Trophoblast cell (in vitro differentiated cells and primary cell): Measurements from ENCODE around the gene PHKB. TPM values are rescaled to one million over a fixed set of nuclear protein-coding genes. Genes with fewer than 3 reads are reported as not detected.

Experiments
- DNase-seq, 2 donors: peaks; one replicate each; pipeline ENCODE4 v3.0.0-alpha.2; 2016
- H2AFZ ChIP-seq: 2 replicates; pipeline ENCODE4 v1.6.1; 2013; ENCODE audit warnings: low read length, moderate library complexity, mild to moderate bottlenecking; ENCODE audit not compliant: insufficient read depth, poor library complexity
- H2AK5ac ChIP-seq: 2 replicates; pipeline ENCODE4 v1.6.1; 2013; ENCODE audit warnings: mild to moderate bottlenecking, low read length
- H2BK120ac ChIP-seq: 2 replicates; pipeline ENCODE4 v1.6.1; 2013; ENCODE audit warnings: low read length, mild to moderate bottlenecking, moderate library complexity; ENCODE audit not compliant: insufficient read depth, poor library complexity
- H2BK12ac ChIP-seq: 2 replicates; pipeline ENCODE4 v1.6.1; 2013; ENCODE audit warnings: mild to moderate bottlenecking, low read length, moderate library complexity
- H2BK5ac ChIP-seq: 2 replicates; pipeline ENCODE4 v1.6.1; 2013; ENCODE audit warnings: low read length, low read depth, moderate library complexity, mild to moderate bottlenecking; ENCODE audit not compliant: poor library complexity
- H3K14ac ChIP-seq: 2 replicates; pipeline ENCODE4 v1.6.1; 2013; ENCODE audit warnings: mild to moderate bottlenecking, low read length
- H3K18ac ChIP-seq: 2 replicates; pipeline ENCODE4 v1.6.1; 2013; ENCODE audit warnings: mild to moderate bottlenecking, low read length
- H3K23ac ChIP-seq: 2 replicates; pipeline ENCODE4 v1.6.1; 2013; ENCODE audit warnings: low read length
- H3K27ac ChIP-seq: 2 replicates; pipeline ENCODE4 v1.5.1; 2013; ENCODE audit warnings: low read depth, mild to moderate bottlenecking, inconsistent platforms, low read length, moderate library complexity
- H3K27me3 ChIP-seq: 2 replicates; pipeline ENCODE4 v1.6.1; 2013; ENCODE audit warnings: inconsistent platforms, mild to moderate bottlenecking, low read length, moderate library complexity; ENCODE audit not compliant: insufficient read depth
- H3K36me3 ChIP-seq, 2 experiments: 1 replicate in 1 of 2; 2 replicates in 1 of 2; pipeline ENCODE4 v1.6.1; 2013; ENCODE audit warnings: low read length in 2 of 2, mild to moderate bottlenecking in 2 of 2, moderate library complexity in 1 of 2; ENCODE audit not compliant: insufficient read depth in 2 of 2, control insufficient read depth in 1 of 2
- H3K4ac ChIP-seq: 2 replicates; pipeline ENCODE4 v1.6.1; 2013; ENCODE audit warnings: low read depth, mild to moderate bottlenecking, low read length, moderate library complexity
- H3K4me1 ChIP-seq, 2 experiments: 1 replicate in 1 of 2; 2 replicates in 1 of 2; pipeline ENCODE4 v1.6.1; 2013; ENCODE audit warnings: low read length in 2 of 2, mild to moderate bottlenecking in 2 of 2, moderate library complexity in 1 of 2; ENCODE audit not compliant: insufficient read depth in 2 of 2, control insufficient read depth in 1 of 2
- H3K4me2 ChIP-seq: 2 replicates; pipeline ENCODE4 v1.6.1; 2013; ENCODE audit warnings: inconsistent platforms, mild to moderate bottlenecking, low read length, moderate library complexity
- H3K4me3 ChIP-seq: 2 replicates; pipeline ENCODE4 v1.5.1; 2013; ENCODE audit warnings: mild to moderate bottlenecking, low read depth, low read length, inconsistent platforms
- H3K79me1 ChIP-seq: one replicate; pipeline ENCODE4 v1.6.1; 2013; ENCODE audit warnings: low read length
- H3K79me2 ChIP-seq: 2 replicates; pipeline ENCODE4 v1.6.1; 2013; ENCODE audit warnings: low read length, mild to moderate bottlenecking; ENCODE audit not compliant: control insufficient read depth, insufficient read depth, poor library complexity
- H3K9ac ChIP-seq: 2 replicates; pipeline ENCODE4 v1.6.1; 2013; ENCODE audit warnings: mild to moderate bottlenecking, low read length
- H3K9me3 ChIP-seq: 2 replicates; pipeline ENCODE4 v1.6.1; 2013; ENCODE audit warnings: low read depth, mild to moderate bottlenecking, control low read depth, inconsistent platforms, low read length; ENCODE audit not compliant: insufficient read depth
- H4K12ac ChIP-seq: 2 replicates; pipeline ENCODE4 v1.6.1; 2013; ENCODE audit warnings: low read depth, mild to moderate bottlenecking, low read length, moderate library complexity
- H4K8ac ChIP-seq: 2 replicates; pipeline ENCODE4 v1.6.1; 2013; ENCODE audit warnings: low read depth, mild to moderate bottlenecking, low read length, moderate library complexity
- H4K91ac ChIP-seq: one replicate; pipeline ENCODE4 v1.6.1; 2013; ENCODE audit warnings: low read depth, mild to moderate bottlenecking, low read length, moderate library complexity
- WGBS: extraction: QIAGEN DNeasy Blood & Tissue Kit; methylation state at CpG from one replicate; pipeline ENCODE4 v1.1.7; 2013; ENCODE audit warnings: missing lambda C conversion rate; ENCODE audit not compliant: insufficient read length, insufficient coverage; ENCODE audit errors: extremely low coverage; 5-methylcytosine and 5-hydroxymethylcytosine counted together
- polyA plus RNA-seq: library from polyadenylated mRNA; stranded (reverse); fragments of 200-250 nt; gene quantifications from 2 replicates; pipeline ENCODE4 v1.2.3, GENCODE V29; 2013

The PHKB gene
- polyA plus RNA-seq = 31.8 and 34.5 TPM in 2 replicates

DNA sequence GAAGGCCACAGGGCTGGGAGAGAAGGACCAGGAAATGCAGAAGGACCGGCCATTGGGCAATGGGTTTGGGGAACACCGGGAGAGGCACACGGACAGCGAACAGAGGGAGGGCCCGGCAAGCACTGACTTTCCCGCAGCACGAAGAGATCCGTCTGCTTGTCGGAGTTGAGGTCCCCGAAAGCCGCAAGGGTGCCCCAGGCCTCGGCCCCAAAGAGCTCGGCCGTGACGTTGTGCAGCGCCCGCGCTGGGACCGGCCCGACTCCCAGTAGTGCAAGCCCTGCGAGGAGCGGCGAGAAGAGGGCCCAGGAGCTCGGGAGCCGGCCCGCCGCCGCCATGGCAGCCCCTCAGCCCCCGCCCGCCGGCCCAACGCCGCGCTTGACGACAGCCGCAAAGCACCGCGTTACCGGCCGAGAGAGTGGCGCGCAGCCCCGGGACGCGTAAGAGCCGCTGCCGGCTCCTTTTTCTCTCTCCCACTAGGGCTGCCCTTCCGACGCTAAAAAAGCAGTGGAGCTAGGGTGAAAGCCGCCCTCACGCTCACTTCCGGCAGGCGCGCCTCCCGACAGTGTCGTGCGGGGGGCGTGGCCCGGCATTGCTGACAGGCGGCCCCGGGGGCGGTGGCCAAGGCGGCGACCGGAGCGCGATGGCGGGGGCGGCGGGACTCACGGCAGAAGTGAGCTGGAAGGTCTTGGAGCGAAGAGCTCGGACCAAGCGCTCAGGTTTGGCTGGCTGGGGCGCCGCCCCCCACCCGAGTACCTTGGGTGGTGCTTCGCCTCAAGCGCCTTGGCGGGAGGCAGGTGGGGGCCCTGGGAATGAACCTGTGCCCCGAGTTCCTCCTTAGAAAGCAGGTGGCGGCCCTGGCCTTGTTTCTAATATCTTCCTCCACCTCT is at the start of gene PHKB, which contains the start of gene ITFG1:
Gene PHKB (plus strand): TSS at position 621 of the 887 bp plus-strand sequence. CDS start 20 bp downstream, at position 641.
Gene ITFG1 (minus strand): TSS at position 353 of the 887 bp plus-strand sequence. CDS start 18 bp downstream, at position 335.
- peak within 1 kb of the TSS; percentile 98 for H2BK5ac ChIP-seq
- no peak within 1 kb of the TSS for H3K23ac ChIP-seq
- peaks cover 5 to 10% of the 10 kb centered on the region in 2 experiments for H3K4me1 ChIP-seq
- H3K4me2 ChIP-seq = peak within 1 kb of the TSS; percentile 66
- peak within 1 kb of the TSS; percentile 92 for H2AFZ ChIP-seq
- H3K18ac ChIP-seq = peak within 1 kb of the TSS; percentile 88
- H3K9ac ChIP-seq = peak within 1 kb of the TSS; percentile 89
- H3K79me1 ChIP-seq = peaks cover 13% of the 10 kb centered on the region
- no peaks in the 10 kb centered on the region for H3K27me3 ChIP-seq
- H3K36me3 ChIP-seq = peaks cover 2 to 3% of the 10 kb centered on the region in 2 experiments
- peak; percentile 90 to 92 for DNase-seq
- peak within 1 kb of the TSS; percentile 94 for H3K14ac ChIP-seq
- H3K79me2 ChIP-seq = peaks cover 12% of the 10 kb centered on the region
- H3K27ac ChIP-seq = peak within 1 kb of the TSS; percentile 99
- H2BK120ac ChIP-seq = peak within 1 kb of the TSS; percentile 99
- peak within 1 kb of the TSS; percentile 54 for H2AK5ac ChIP-seq
- no peaks in the 10 kb centered on the region for H3K9me3 ChIP-seq
- peak within 1 kb of the TSS; percentile 95 for H4K91ac ChIP-seq
- peak within 1 kb of the TSS; percentile 8 for H2BK12ac ChIP-seq
- peak within 1 kb of the TSS; percentile 89 for H3K4me3 ChIP-seq
- H4K8ac ChIP-seq = peak within 1 kb of the TSS; percentile 99
- no CpG with 5 or more reads among the region's 82 CpGs for WGBS
- H4K12ac ChIP-seq = peak within 1 kb of the TSS; percentile 87
- H3K4ac ChIP-seq = peak within 1 kb of the TSS; percentile 66

DNA sequence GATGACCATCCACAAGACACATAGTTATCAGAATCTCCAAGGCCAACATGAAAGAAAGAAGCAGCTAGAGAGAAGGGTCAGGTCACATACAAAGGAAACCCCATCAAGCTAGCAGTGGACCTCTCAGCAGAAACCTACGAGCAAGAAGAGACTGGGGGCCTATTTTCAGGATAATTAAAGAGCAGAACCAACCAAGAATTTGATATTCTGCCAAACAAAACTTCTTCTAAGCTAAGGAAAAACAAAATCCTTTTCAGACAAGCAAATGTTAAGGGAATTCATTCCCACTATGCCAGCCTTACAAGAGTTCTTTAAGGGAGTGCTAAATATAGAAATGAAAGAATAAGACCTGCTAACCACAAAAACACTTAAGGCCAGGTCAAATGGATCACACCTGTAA is 48.1 kb upstream of the PHKB start:
- H3K23ac ChIP-seq = no peak overlapping the region
- no peaks in the 10 kb centered on the region for H3K4me1 ChIP-seq
- no peak overlapping the region for H2BK120ac ChIP-seq
- no peak overlapping the region for H3K14ac ChIP-seq
- no peak overlapping the region for H3K4ac ChIP-seq
- no peak overlapping the region for H3K27ac ChIP-seq
- no peaks in the 10 kb centered on the region for H3K27me3 ChIP-seq
- H3K79me1 ChIP-seq = no peaks in the 10 kb centered on the region
- H3K4me2 ChIP-seq = no peak overlapping the region
- H2BK12ac ChIP-seq = no peak overlapping the region
- H3K79me2 ChIP-seq = no peaks in the 10 kb centered on the region
- peaks cover 0 to 2% of the 10 kb centered on the region in 2 experiments for H3K36me3 ChIP-seq
- H2AFZ ChIP-seq = no peak overlapping the region
- WGBS = no CpG with 5 or more reads among the region's 1 CpG
- no peak overlapping the region for H3K9ac ChIP-seq
- H3K9me3 ChIP-seq = no peaks in the 10 kb centered on the region
- no peak overlapping the region for H2BK5ac ChIP-seq
- no peak overlapping the region for H4K91ac ChIP-seq
- H3K4me3 ChIP-seq = no peak overlapping the region
- no peak overlapping the region for H3K18ac ChIP-seq
- no peak overlapping the region for H4K8ac ChIP-seq
- no peak for DNase-seq
- no peak overlapping the region for H4K12ac ChIP-seq
- no peak overlapping the region for H2AK5ac ChIP-seq

DNA sequence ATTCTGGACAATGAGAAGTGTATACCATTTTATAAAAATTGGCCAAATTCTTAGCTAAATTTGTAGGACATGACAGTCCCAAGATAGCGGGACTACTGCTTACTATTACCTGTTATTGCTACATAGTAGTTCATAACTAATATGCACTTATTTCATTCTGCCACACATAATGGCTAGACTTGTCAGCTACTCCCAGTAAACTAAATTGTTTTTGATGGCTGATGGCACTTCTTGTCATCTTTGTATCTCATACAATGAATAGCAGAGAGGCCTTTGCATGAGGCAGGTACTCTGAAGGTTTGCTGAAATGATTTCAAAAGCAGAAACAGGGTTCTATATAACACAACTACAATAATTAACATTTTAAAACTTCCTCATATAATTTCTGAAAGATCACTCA is 44.3 kb upstream of the PHKB start:
- no peak overlapping the region for H3K4ac ChIP-seq
- no peak overlapping the region for H4K12ac ChIP-seq
- no peak overlapping the region for H3K23ac ChIP-seq
- no peaks in the 10 kb centered on the region for H3K79me1 ChIP-seq
- H3K27me3 ChIP-seq = no peaks in the 10 kb centered on the region
- no peak overlapping the region for H2AK5ac ChIP-seq
- no peak overlapping the region for H4K8ac ChIP-seq
- no peak overlapping the region for H3K9ac ChIP-seq
- no peak overlapping the region for H2BK12ac ChIP-seq
- H3K4me3 ChIP-seq = no peak overlapping the region
- H3K9me3 ChIP-seq = no peaks in the 10 kb centered on the region
- H2BK5ac ChIP-seq = no peak overlapping the region
- H2AFZ ChIP-seq = no peak overlapping the region
- no CpG with 5 or more reads among the region's 1 CpG for WGBS
- H3K14ac ChIP-seq = no peak overlapping the region
- H3K36me3 ChIP-seq = peaks cover 0 to 2% of the 10 kb centered on the region in 2 experiments
- H4K91ac ChIP-seq = no peak overlapping the region
- no peak overlapping the region for H2BK120ac ChIP-seq
- DNase-seq = no peak
- H3K79me2 ChIP-seq = no peaks in the 10 kb centered on the region
- no peak overlapping the region for H3K18ac ChIP-seq
- no peak overlapping the region for H3K4me2 ChIP-seq
- no peaks in the 10 kb centered on the region for H3K4me1 ChIP-seq
- no peak overlapping the region for H3K27ac ChIP-seq

DNA sequence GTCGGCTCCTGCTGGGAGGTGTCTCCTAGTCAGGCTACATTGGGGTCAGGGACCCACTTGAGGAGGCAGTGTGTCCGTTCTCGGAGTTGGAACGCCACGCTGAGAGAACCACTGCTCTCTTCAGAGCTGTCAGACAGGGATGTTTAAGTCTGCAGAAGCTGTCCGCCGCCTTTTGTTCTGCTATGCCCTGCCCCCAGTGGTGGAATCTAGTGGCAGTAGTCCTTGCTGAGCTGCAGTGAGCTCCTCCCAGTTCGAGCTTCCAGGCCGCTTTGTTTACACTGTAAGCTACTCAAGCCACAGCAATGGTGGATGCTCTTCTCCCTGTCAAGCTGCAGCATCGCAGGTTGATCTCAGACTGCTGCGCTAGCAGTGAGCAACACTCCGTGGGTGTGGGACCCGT is 36.3 kb upstream of the PHKB start:
- H3K14ac ChIP-seq = no peak overlapping the region

More for the DNA sequence above, 36.3 kb upstream of the PHKB start:
- no peak for DNase-seq
- Histone ChIP-seq H3K18ac (no peak overlapping the region), H3K9ac (no peak overlapping the region), H2AFZ (no peak overlapping the region), H3K4me1 (no peaks in the 10 kb centered on the region), H3K9me3 (no peaks in the 10 kb centered on the region), H2BK120ac (no peak overlapping the region), H3K4me2 (no peak overlapping the region), H2BK12ac (no peak overlapping the region), H3K79me1 (no peaks in the 10 kb centered on the region), H3K27ac (no peak overlapping the region), H4K12ac (no peak overlapping the region), H3K4me3 (no peak overlapping the region), H2AK5ac (no peak overlapping the region), H4K91ac (no peak overlapping the region), H3K36me3 (peaks cover 9 to 10% of the 10 kb centered on the region in 2 experiments), H4K8ac (no peak overlapping the region), H3K23ac (no peak overlapping the region), H3K79me2 (no peaks in the 10 kb centered on the region), H3K27me3 (no peaks in the 10 kb centered on the region), H2BK5ac (no peak overlapping the region), H3K4ac (no peak overlapping the region)
- no CpG with 5 or more reads among the region's 13 CpGs for WGBS
